SIG-M5 treated with dmso at 0.1 percent for 504 hours (cell line): Measurements from ENCODE around the gene RHPN2.

ENCODE experiments used
- DNase-seq: peaks from one replicate; lab custom pipeline; 2025; ENCODE audit not compliant: unreplicated experiment; lab: John Stamatoyannopoulos, UW

RHPN2 gene

DNA sequence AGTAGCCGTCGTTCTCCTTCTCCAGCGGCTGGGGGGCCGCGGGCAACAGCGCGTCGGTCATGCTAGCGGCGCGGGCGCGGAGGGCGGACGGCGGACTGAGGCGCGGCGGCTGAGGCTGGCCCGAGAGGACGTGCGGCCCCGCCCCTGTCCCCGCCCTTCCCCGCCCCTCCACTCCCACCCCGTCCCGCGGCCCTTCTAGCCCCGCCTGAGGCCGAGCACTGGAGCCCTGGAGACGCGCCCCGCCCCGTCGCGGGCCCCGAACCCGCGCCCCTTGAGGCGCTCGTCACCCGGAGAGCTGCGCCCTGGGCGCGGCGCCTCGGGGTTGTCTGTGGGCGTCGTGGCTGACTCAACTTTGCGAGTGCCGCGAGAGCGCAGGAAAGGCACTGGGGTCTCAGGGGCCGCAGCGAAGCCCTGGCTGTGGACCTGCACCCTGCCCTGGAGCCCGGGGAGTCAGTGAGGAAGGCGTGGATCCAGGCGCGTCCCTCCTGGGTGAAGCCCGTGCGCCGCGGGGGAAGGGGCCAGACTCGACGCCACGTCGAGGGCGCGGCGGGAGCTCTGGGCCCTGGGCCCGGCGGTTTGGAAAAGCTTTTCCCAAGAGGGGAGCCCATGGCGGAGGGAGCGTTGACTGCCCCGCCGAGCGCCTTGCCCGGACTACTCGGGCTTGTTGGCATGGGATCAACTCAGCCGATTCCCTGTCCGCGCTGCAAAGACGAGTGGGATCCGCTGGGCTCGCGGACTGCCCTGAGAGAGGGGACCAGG, at the start of gene RHPN2:
Gene RHPN2 (minus strand): TSS at position 97 of the 759 bp plus-strand sequence. CDS start 36 bp downstream, at position 61.
- DNase-seq: peak; percentile 62

GRCh38 chr19:33114312-33114711, 49.6 kb upstream of the RHPN2 start:
- DNase-seq: no peak

DNA sequence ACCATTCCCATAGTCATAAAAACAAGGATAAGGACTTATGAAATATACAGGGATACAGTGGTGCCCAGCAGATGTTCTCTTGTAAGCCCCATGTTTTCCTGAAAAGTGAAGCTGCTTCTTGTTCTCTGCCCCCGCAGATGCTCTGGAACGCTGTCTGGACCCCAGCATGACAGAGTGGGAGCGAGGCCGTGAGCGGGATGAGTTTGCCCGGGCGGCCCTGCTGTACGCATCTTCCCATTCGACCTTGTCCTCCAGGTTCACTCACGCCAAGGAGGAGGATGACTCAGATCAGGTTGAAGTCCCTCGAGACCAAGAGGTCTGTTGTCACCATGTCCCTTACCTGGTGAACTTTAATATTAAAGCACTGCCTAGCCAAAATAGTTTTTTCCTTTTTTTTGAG, 46.9 kb upstream of the RHPN2 start:
- DNase-seq: no peak

GRCh38 chr19:33110137-33110910, 45.6 kb upstream of the RHPN2 start:
- no peak for DNase-seq

DNA sequence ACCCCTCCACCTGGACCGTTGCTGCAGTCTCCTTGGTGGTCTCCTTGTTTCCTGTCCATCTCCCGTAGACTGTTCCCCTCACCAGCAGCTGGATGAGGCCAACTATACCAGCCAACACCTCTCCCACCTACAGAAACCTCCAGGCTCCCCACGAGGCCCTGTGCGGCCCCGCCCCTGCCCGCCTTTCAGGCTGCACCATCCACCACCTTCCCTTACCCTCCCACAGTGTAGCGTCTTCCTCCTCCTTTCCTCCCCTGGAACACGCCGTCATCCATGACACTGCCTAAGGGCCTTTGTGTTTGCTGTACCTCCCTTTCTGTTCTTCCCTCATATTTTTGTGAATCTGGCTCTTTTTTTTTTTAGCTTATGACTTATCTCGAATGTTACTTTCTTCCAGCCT, 43.5 kb upstream of the RHPN2 start:
- DNase-seq: no peak

DNA sequence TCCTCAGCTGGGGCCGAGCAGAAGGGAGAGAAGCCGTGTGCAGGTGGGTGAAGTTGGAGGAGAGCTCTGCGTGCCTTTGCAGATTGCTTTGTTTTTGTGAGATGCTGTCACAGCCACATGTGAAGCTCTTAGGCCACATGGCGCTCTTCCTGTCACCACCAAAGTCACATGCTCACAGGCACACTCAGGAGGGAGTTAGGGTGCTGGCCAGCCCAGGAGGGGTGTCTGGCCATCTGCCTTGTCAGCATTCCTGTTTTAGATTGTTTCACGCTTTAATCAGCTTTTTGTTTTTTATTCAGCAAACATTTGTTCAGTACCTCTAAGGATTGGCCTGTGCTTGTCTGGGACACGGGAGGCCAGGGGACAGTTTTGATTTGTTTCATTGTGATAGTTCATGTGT, 38.2 kb upstream of the RHPN2 start:
- DNase-seq: no peak

DNA sequence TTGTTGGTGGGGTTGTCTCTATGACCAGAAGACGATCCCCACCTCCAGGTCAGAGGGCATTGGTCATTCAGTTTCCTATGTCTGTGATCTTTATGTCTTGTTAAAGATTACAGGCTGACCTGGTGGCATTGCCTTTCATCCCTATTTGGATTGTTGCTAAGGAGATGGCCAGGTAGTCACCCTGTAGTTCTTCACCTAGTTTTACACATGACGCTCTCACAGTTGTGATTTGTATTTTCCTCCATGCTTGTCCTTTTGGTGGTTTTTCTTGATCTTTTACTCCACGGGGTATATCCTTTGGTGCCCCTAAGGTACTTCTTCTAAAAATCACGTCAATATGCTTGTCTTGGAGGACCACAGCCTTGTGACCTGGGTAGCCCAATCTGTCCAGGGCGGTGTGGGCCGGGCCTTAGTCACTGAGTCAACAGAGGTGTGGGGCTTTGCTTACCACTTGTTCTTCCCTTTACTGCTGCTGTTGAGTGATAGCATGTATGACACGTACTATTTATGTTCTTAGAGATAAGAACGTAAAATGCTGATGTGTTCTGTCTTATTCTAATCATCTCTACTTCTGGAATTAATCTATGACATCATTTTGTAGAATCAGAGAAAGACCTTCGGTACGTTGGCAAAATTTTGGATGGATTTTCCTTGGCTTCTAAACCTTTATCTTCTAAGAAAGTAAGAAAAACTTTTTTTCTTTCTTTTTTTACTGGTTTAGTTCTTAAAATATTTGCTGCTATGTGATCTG, 36.4 kb upstream of the RHPN2 start:
- DNase-seq: no peak

- no peak for DNase-seq
These were observed 33.4 kb upstream of the RHPN2 start for GRCh38 chr19:33098055-33098534.

DNA sequence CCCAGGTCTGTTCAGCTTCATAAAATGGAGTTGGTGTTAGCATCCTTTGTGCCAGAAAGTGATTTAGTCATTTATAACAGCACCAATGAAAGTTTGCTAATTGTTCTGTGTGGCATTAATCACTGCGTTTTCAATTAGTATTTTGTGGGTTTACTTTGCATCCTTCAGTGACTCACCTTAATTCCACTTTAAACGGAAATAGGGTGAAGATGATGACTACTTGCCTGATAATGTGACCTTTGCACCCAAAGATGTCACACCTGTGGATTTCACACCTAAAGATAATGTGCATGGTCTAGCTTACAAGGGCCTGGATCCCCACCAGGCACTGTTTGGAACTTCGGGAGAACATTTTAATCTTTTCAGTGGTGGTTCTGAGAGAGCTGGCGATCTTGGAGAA, 31.3 kb upstream of the RHPN2 start:
- DNase-seq: no peak

- no peak for DNase-seq
These were observed 29.9 kb upstream of the RHPN2 start for GRCh38 chr19:33094436-33095067.

GRCh38 chr19:33093420-33094210, 28.9 kb upstream of the RHPN2 start:
- DNase-seq: no peak

DNA sequence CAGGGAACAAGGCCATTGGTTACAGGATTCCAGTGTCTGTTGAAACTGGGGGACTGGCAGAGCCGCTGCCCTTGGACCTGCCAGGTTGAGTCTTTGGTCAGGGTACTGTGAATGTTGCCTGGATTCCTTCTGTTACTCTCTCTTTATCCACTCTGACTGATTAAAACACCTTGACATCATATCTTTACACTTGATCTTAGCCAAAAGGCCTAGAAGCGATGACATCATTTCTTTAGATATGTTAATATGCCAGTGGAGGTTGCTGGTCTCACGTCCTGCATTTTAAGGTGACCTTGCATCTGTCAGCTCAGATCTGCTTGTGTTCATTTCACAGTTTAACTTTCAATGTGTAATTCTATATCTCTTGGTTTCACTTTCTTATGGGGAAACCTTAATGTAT, 25.5 kb upstream of the RHPN2 start:
- DNase-seq: no peak

DNA sequence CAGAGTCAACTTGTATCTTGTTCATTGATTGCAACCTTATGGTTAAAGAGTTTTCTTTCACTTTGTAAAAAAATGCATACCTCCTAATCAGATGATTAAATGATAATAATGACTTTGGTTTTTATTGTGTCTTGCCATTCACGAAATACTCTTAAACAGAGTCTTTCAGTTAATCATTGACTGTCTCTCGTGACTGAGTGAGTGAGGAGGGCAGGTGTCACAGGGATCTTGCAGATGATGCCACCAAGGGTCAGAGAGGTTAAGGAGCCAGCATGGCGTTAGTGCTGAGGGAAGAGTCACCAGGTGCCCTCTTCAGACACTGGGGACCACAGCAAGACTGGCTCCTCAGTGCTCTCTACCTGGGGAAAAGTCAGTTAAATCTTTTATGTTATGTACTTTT, 24.3 kb upstream of the RHPN2 start:
- DNase-seq: no peak

DNA sequence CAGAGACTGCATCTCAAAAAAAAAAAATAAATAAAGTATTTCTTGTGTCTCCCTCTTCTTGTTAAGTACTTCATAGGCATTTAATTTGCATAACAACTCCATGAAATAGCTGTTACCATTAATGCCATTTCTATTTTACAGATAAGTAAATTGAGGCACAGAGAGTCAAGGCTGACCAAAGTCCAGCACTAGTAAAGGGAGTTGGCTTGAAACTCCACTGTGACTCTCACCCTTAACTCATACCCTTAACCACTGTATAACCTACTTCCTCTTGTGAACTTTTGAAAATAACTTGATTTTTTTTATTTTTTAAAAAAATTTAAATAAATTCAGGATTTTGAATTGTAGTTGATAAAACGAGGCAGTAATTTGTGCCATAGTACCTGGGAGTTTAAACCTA, 22.3 kb upstream of the RHPN2 start:
- DNase-seq: no peak

DNA sequence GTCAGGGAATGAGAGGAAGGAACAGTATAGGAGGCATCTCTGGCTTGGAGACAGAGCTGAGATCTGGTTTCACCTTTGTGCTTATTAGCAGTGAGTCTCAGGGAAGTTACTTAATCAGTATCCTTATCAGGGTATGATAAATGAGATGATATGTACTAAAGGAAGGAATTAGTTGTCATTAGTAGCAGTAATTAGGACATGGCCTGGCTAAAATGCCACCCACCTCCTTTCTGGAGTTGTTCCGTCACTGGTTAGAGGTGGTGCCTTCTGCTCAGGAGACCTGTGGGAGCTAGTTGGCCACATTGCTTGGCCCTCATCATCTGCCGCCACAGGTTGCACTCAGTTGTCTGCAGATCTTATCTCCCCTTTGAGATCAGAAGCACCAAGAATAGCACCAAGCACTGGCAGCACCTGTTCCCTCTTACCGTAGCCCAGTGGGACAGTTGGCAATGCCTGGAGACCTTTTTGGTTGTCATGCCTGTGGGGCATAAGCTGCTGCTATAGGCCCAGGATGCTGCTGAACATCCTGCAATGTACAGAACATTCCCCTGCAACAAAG, 21.0 kb upstream of the RHPN2 start:
- DNase-seq: no peak

- peak; percentile 78 for DNase-seq
These were observed 16.3 kb upstream of the RHPN2 start, which contains the start of gene GPATCH1 for GRCh38 chr19:33080761-33081681. TSS of gene GPATCH1 (plus strand) at chr19:33081181. CDS start at chr19:33081194, 13 bp downstream.

- DNase-seq: no peak
These were observed 10.8 kb upstream of the RHPN2 start for GRCh38 chr19:33075519-33075918.

DNA sequence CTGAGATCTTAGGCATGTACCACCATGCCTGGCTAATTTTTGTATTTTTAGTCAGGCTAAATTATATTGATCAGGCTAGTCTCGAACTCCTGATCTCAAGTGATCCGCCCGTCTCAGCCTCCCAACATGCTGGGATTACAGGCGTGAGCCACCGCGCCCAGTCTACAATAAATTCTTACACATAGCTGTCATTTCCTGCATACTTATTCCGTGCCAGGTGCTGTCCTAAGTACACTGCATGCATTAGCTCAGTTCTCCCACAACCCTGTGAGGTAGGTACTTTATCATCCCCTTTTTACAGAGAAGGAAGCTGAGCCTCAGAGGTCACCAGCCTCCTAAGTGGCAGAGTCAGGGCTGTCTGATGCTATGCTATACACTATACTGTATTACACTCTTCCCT, 7.2 kb upstream of the RHPN2 start:
- DNase-seq: no peak

GRCh38 chr19:33067121-33067520, 2.4 kb upstream of the RHPN2 start:
- DNase-seq: no peak
